HG02588 (cell line): ENCODE measurements around the gene ASCC3.
A peak's percentile ranks its signal among the peaks of the same experiment; 100 is the strongest.
"Not testable (repeated sequence)": the region's sequence is repeated elsewhere in the genome, so short reads cannot be mapped to it uniquely, and the experiment has no call there.

Experiments
- ATAC-seq: cut with Tn5 transposase; IDR thresholded peaks from one replicate; pipeline ENCODE4 v1.9.1; 2021; ENCODE audit warnings: mild to moderate bottlenecking, moderate library complexity; ENCODE audit not compliant: unreplicated experiment

ASCC3 gene

DNA sequence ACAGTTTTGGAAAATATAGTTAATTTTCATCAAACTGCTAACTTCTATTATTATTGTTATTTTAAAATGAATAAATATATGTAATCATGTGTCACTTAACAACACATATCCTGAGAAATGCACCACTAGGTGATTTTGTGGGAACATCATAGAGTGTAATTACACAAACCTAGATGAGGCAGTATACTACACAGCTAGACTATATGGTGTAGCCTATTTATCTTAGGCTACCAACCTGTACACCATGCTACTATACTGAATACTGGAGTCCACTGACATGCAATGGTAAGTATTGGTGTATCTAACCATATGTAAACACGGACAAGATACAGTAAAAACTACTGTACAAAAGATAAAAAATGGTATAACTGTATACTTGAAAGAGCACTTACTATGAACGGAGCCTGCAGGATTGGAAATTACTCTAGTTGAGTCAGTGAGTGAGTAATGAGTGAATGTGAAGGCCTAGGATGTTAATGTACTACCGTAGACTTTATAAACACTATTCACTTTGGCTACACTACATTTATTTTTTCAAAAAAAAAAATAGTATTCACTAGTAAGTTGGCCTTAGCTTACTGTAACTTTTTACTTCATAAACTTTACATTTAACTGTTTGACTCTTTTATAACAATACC lies 72.4 kb downstream of the ASCC3 start:
- ATAC-seq, result no peak

DNA sequence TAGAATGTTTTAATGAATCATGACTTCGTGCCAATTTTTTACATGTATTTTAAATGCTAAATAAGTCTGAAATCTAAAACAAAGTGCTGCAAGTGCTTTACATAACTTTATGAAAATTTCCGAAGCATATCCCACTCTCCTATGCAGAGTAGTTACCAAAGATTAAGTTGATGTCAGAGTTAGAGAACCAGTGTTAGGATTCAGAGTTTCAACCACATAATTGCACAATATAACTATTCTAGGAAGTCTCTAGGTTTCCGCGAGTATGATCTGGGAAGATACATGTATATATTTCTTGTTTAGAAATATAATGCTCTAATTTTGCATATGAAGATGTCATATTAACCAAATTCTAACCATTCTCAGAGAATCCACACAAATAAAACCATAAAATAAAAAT lies 74.8 kb downstream of the ASCC3 start:
- no peak for ATAC-seq

DNA sequence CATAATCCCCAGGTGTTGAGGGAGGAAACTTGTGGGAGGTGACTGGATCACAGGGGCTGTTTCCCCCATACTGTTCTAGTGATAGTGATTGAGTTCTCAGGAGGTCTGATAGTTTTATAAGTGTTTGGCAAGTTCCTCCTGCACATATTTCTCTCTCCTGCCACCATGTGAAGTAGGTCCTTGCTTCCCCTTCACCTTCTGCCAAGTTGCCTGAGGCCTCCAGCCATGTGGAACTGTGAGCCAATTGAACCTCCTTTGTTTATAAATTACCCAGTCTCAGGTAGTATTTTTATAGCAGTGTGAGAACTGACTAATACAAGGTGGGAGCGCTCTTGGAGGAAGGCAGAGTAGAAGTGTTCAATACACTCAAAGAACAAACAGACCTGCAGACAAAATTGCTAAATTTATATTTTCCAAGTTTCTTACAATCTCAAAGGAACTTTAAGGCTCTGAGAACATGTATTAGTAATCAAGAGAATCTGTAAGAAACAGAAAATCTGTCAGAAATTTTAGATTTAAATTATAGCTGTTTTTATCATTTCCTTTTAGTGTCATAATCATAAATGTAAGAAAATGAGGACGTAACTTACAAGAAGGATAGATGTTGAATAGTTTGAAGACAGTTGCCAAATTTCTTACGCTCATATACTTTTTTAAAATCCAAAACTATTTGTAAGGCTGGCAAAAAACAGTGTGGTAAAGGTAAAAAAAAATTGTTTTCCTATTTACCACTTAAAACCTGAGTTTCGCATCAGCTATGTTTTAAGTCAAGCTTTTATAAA lies 77.7 kb downstream of the ASCC3 start:
- no peak for ATAC-seq

DNA sequence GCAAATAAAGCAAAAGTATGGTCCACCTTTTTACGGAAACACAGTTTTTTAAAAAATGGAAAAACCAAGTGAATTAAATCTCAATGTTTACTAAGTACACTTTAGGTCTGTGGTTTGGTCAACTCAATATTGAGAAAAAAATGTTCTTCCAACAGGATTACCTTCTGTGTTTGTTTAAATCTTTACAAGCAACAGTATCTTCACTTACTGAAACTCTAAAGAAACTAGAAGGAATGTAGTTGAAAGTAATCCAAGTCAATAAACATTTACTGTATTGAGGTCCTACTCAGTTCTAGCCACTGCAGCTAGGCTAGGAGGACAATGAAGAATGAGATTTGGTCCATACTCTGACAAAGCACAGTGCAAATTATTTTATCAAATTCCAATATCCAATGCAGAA lies 80.1 kb downstream of the ASCC3 start:
- ATAC-seq, result no peak

DNA sequence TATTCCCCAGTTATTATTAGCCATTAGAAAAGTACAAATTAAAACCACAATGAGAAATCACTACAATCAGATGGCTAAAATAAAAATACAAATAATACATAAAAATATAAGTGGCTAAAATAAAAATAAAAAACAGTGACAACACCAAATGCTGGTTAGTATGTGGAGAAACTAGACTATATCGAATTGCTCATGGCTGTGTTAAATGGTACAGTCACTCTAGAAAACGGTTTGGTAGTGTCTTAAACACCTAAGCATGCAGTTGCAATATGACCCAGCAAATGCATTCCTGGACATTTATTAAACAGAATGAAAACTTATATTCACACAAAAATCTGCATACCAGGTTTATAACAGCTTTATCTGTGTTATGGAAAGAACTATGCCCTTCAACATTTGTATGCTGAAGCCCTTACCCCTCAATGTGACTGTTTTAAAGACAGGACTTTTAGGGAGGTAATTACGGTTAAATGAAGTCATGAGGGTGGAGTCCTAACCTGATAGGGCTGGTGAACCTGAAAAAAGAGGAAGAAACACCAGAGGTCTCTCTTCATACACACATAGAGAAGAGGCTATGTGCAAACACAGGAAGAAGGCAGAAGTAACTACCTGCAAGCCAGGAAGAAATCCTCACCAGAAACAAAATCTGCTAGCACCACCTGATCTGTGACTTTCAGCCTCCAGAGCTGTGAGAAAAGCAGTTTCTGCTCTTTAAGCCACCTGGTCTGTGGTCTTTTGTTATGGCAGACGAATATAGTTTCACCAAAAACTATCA lies 84.9 kb downstream of the ASCC3 start:
- peak; percentile 93 for ATAC-seq

GRCh38 chr6:100790084-100790483 lies 91.0 kb downstream of the ASCC3 start:
- ATAC-seq, result no peak

- ATAC-seq, result no peak
Observed at GRCh38 chr6:100785982-100786381, 95.1 kb downstream of the ASCC3 start.

GRCh38 chr6:100780648-100781047 lies 100.5 kb downstream of the ASCC3 start:
- no peak for ATAC-seq

DNA sequence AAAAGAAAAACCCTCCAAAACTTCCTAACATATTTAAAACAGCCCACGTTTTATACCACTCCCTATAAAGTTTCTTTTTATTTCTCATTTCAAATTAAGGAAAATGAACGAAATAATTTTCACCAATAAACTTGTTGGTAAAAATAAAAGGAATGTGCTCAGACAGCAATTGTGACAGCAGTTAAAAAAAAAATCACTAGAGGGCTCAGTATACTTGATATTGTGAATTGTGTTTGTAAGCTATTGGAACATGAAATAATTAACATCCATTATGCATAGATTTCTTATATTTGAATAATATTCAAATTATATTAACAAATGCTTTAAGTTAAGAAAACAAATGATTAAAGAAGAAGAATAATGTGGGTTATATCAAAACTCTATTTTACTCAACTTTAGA lies 105.5 kb downstream of the ASCC3 start:
- no peak for ATAC-seq

DNA sequence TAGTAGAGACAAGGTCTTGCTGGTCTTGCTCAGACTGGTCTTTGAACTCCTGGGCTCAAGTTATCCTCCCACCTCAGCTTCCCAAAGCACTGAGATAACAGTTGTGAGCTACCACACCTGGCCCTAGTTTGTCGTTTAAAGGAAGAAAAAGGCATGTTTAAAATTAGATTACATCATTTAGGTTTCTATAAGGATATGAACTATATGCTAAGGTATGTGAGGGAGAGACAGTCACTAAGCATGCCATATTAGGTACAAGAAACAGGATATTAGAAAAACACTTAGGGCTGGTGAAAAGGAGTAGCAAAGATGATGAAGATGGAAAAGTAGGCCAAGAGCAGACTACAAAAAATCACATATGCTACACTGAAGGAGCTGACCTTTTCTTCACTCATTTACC lies 106.4 kb downstream of the ASCC3 start:
- no peak for ATAC-seq

- ATAC-seq, result no peak
Observed at GRCh38 chr6:100768816-100769351, 112.2 kb downstream of the ASCC3 start.

- no peak for ATAC-seq
Observed at GRCh38 chr6:100763617-100764241, 117.4 kb downstream of the ASCC3 start.

- no peak for ATAC-seq
Observed at GRCh38 chr6:100761841-100762240, 119.3 kb downstream of the ASCC3 start.

DNA sequence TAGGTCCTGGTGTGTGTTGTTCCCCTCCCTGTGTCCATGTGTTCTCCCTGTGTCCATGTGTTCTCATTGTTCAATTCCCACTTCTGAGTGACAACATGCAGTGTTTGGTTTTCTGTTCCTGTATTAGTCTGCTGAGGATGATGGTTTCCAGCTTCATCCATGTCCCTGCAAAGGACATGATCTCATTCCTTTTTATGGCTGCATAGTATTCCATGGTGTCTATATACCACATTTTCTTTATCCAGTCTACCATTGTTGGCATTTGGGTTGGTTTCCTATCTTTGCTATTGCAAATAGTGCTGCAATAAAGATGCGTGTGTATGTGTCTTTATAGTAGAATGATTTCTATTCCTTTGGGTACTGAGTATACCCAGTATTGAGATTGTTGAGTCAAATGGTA lies 122.7 kb downstream of the ASCC3 start:
- not testable (repeated sequence) for ATAC-seq

- no peak for ATAC-seq
Observed at GRCh38 chr6:100753421-100753820, 127.7 kb downstream of the ASCC3 start.

DNA sequence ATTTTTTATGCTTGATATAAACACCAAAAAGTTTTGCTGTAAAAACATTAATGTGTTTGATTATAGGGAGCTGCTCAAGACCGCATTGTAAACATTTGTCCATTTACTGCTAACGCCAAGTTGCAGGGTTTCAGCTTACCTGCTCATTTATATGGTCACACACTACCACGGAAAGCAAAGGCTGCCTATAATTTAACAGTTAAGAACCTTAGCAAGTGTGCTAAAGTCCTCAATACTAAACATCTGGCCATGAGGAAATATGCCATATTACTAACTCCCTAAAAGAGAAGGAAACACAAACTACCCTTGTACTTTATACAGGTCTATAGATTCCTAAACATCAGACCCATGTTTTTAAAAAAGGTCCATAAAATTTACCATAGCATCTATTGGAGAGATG lies 129.5 kb downstream of the ASCC3 start:
- no peak for ATAC-seq

- no peak for ATAC-seq
Observed at GRCh38 chr6:100745419-100746041, 135.6 kb downstream of the ASCC3 start.

DNA sequence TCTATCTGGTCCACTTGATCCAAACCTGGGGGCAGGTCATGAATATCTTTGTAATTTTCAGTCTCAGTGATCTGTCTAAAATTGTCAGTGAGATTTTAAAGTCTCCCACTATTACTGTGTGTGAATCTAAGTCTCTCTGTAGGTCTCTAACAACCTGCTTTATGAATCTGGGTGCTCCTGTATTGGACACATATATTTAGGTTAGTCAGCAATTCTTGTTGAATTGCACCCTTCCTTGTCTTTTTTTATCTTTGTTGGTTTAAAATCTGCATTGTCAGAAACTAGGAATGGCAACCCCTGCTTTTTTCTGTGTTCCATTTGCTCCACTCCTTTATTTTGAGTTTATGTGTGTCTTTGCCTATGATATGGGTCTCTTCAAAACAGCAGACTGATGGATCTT lies 140.7 kb downstream of the ASCC3 start:
- no peak for ATAC-seq

DNA sequence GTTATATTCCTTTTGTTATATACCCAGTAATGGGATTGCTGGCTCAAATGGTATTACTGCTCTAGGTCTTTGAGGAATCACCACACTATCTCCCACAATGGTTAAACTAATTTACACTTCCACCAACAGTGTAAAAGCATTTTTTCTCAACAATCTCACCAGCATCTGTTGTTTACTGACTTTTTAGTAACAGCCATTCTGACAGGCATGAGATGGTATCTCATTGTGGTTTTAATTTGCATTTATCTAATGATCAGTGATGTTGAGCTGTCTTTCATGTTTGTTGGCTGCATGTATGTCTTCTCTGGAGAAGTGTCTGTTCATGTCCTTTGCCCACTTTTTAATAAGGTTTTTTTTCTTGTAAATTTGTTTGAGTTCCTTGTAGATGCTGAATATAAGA lies 143.4 kb downstream of the ASCC3 start:
- not testable (repeated sequence) for ATAC-seq

GRCh38 chr6:100731411-100731810 lies 149.7 kb downstream of the ASCC3 start:
- ATAC-seq, result no peak
